NCI-H2196 (cell line): ENCODE data around the gene MAGI2.
"Not testable (repeated sequence)": the region's sequence is repeated elsewhere in the genome, so short reads cannot be mapped to it uniquely, and the experiment has no call there.

Source experiments
- DNase-seq: peaks from one replicate; lab custom pipeline; 2025; ENCODE audit not compliant: unreplicated experiment; lab: John Stamatoyannopoulos, UW

MAGI2 gene

GRCh38 chr7:79071187-79071586, 382.3 kb downstream of the MAGI2 start:
- not testable (repeated sequence) for DNase-seq

GRCh38 chr7:79064187-79064823, 389.2 kb downstream of the MAGI2 start:
- DNase-seq, result no peak

- DNase-seq, result no peak
Measured at GRCh38 chr7:79063019-79063698, 390.3 kb downstream of the MAGI2 start.

GRCh38 chr7:79060498-79060897, 393.0 kb downstream of the MAGI2 start:
- DNase-seq, result no peak

- DNase-seq, result no peak
Measured at GRCh38 chr7:79055722-79056415, 397.6 kb downstream of the MAGI2 start.

DNA sequence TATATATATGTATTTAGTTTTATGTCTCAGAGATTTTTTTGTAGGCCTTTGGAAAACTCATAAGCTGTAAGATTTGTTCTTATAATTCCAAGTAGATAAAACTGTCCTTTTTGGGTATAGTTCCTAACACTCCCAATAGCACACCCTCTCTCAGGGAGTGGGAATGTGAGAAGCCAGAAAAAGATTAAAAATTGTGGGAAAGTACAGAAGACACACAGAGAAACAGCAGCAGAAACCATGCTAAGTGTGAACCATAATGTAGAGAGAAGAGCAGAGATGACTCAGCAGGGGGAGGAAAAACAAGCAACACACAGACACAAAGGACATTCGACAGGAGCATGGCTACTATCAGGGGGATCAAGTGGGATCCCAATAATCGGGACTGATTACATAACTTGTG, 401.6 kb downstream of the MAGI2 start:
- DNase-seq, result no peak

- DNase-seq, result no peak
Measured at GRCh38 chr7:79050603-79051002, 402.9 kb downstream of the MAGI2 start.

DNA sequence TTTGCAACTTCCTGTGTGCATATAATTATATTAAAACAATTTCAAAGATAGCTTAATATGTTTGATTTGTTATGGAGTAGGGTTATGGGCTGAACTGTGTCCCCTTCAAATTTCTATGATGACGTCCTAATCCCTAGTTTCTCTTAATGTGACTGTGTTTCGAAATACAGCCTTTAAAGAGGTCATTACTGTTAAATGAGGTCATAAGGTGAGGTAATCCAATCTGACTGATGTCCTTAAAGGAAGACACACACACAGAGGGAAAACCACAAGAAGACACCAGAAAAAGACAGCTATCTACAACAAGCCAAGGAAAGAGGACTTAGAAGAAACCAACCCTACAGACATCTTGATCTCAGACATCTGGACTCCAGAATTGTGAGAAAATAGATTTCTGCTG, 407.4 kb downstream of the MAGI2 start:
- no peak for DNase-seq

DNA sequence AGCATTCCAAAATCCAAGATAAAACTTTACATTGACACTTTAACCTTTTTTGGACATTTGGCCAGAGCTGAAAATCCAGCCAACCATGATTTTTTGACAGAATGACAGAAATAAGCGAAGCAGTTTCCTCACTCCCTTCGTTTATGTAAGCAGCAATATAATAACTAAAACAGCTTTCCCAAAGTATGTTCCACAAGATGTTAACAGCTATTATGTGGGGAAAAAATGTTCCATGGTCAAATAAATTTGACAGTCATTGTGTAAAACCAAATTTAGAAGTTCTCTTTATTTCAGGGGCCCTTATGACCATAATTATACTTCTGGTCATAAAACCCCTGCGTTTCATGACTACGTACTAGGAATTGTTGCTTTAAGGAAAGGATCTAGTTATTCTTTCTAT, 416.5 kb downstream of the MAGI2 start:
- DNase-seq, result no peak

GRCh38 chr7:79036356-79036755, 417.1 kb downstream of the MAGI2 start:
- no peak for DNase-seq

GRCh38 chr7:79035858-79036257, 417.6 kb downstream of the MAGI2 start:
- DNase-seq, result no peak

GRCh38 chr7:79034730-79035129, 418.7 kb downstream of the MAGI2 start:
- DNase-seq, result no peak

DNA sequence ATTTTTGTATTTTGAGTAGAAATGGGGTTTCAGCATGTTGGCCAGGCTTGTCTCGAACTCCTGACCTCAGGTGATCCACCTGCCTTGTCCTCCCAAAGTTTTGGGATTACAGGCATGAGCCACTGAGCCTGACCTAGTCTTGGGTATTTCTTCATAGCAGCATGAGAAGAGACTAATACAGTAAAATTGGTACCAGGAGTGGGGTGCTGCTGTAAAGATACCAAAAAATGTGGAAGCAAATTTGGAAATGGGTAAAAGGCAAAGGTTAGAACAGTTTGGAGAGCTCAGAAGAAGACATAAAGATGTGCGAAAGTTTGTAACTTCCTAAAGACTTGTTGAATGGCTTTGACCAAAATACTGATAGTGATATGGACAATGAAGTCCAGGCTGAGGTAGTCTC, 433.8 kb downstream of the MAGI2 start:
- DNase-seq, result not testable (repeated sequence)

- DNase-seq, result no peak
Measured at GRCh38 chr7:79011921-79012320, 441.5 kb downstream of the MAGI2 start.

DNA sequence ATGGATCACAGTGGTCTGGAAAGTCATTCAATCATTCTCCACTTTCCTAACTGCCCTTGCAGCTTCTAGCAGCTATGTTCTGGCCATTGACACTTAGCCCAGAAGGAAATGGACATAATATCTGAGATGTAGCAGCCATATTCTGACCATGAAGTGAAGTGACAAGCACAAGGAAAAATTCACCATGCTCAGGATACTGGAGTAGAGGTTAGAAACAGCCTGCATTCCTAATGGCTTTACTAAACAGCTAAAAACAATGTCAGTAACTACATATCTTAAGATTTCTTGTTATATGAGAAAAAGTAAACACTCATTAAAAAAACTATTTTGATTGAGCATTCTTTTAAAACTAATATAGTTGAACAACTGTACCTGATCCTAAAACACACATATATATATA, 443.8 kb downstream of the MAGI2 start:
- DNase-seq, result no peak

GRCh38 chr7:79008786-79009185, 444.7 kb downstream of the MAGI2 start:
- no peak for DNase-seq

- DNase-seq, result no peak
Measured at GRCh38 chr7:78996013-78996412, 457.5 kb downstream of the MAGI2 start.

DNA sequence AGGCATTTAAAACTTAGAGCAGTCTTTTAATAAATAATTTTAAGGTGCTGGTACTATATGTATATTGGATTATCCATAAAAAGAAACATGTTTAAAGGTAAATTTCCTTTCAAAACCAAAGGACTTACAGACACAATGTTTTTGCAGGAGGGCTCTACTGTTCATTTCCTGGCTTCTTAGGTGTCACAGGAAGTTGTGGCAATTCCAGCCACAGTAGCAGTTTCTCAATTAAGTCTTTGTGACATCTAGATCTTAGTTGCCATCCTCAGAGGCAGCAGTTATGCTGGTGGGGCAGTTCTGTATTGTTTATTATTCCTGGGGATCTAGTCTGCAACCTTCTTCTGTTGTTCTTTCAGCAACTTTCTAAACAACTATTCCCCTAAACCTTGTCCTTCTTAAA, 460.1 kb downstream of the MAGI2 start:
- no peak for DNase-seq

GRCh38 chr7:78985509-78985908, 468.0 kb downstream of the MAGI2 start:
- no peak for DNase-seq

- no peak for DNase-seq
Measured at GRCh38 chr7:78983483-78983882, 470.0 kb downstream of the MAGI2 start.

- DNase-seq, result no peak
Measured at GRCh38 chr7:78970440-78970916, 483.0 kb downstream of the MAGI2 start.

DNA sequence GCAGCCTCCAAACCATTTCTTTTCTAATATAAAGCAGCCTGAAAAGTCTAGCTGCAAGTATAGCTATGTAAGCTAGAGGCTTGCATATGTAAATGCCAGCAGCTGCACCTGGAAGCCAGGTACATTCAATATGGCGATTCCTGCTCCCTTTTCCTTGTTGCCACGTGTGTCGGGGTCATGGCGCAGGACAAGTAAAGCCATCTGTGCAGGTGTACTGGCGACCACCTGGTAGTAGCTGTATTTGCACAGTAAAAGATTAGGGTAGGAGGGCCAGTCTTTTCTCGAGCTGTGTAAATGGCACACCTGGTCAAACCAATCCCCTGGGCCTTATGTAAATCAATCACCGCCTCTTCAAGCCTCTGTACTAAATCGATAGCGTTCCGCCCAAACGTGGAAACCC, 484.5 kb downstream of the MAGI2 start:
- no peak for DNase-seq
